PC-3 (cell line): ENCODE results near the gene EFNA5. TPM values are rescaled to one million over a fixed set of nuclear protein-coding genes. Genes with fewer than 3 reads are reported as not detected.
A peak's percentile ranks its signal among the peaks of the same experiment; 100 is the strongest.

Source experiments
- ATAC-seq: fragments of 200-7000 bp; cut with Tn5 transposase; 2 replicates; pipeline ENCODE4 v1.9.1; 2020; ENCODE audit warnings: mild to moderate bottlenecking, moderate library complexity
- BruUV-seq: library from RNA; stranded (reverse); fragments of 400-500 nt; replicated peaks from 2 replicates; lab custom pipeline; 2021; lab: Mats Ljungman, UMichigan
- CTCF ChIA-PET: fragments of 300-600 bp; sonication (Branson Sonifier 250); formaldehyde crosslinking; loops from one replicate; lab custom pipeline; 2022; ENCODE audit warnings: antibody characterized with exemption; lab: Charles Lee
- POLR2A ChIA-PET: fragments of 300-600 bp; sonication (Branson Sonifier 250); formaldehyde crosslinking; loops from one replicate; lab custom pipeline; 2022; ENCODE audit warnings: antibody characterized with exemption; ENCODE audit not compliant: unreplicated experiment; lab: Charles Lee
- DNase-seq: peaks from one replicate; pipeline ENCODE4 v3.0.0-alpha.2; 2015
- H2AFZ ChIP-seq: fragments of 300-600 bp; sonication (generic); 2 replicates; pipeline ENCODE4 v1.6.0; 2016; ENCODE audit warnings: antibody characterized with exemption, low read length
- H3F3A ChIP-seq: fragments of 300-600 bp; sonication (generic); one replicate; pipeline ENCODE4 v1.6.0; 2017; ENCODE audit warnings: antibody characterized with exemption, low read length, control low read depth, mild to moderate bottlenecking; ENCODE audit not compliant: unreplicated experiment
- H3K27ac ChIP-seq: fragments of 300-600 bp; sonication (generic); 2 replicates; pipeline ENCODE4 v1.5.1; 2016; ENCODE audit warnings: mild to moderate bottlenecking, low read length
- H3K27me3 ChIP-seq: fragments of 300-600 bp; sonication (generic); 2 replicates; pipeline ENCODE4 v1.6.1; 2016; ENCODE audit warnings: low read length, mixed read lengths
- H3K36me3 ChIP-seq: fragments of 300-600 bp; sonication (generic); 2 replicates; pipeline ENCODE4 v1.6.1; 2016; ENCODE audit warnings: low read depth, mixed run types, low read length, mixed read lengths
- H3K4me1 ChIP-seq: fragments of 300-600 bp; sonication (generic); 2 replicates; pipeline ENCODE4 v1.5.1; 2016; ENCODE audit warnings: low read length; ENCODE audit not compliant: insufficient read depth
- H3K4me2 ChIP-seq: fragments of 300-600 bp; sonication (generic); 2 replicates; pipeline ENCODE4 v1.6.0; 2016; ENCODE audit warnings: low read length
- H3K4me3 ChIP-seq: fragments of 300-600 bp; sonication (generic); 2 replicates; pipeline ENCODE4 v1.5.1; 2016; ENCODE audit warnings: mild to moderate bottlenecking, low read length, mixed read lengths
- H3K79me2 ChIP-seq: fragments of 300-600 bp; sonication (generic); 2 replicates; pipeline ENCODE4 v1.6.1; 2017; ENCODE audit warnings: low read length, mixed read lengths
- H3K9ac ChIP-seq: fragments of 300-600 bp; sonication (generic); 2 replicates; pipeline ENCODE4 v1.6.0; 2016; ENCODE audit warnings: mild to moderate bottlenecking, low read length
- H3K9me2 ChIP-seq: fragments of 300-600 bp; sonication (generic); replicated peaks from 2 replicates; pipeline ENCODE4 v1.6.1; 2016; ENCODE audit warnings: mixed run types, low read length, mixed read lengths
- H3K9me3 ChIP-seq: fragments of 300-600 bp; sonication (generic); 2 replicates; pipeline ENCODE4 v1.6.1; 2016; ENCODE audit warnings: low read length, mixed read lengths
- H4K20me1 ChIP-seq: fragments of 300-600 bp; sonication (generic); 2 replicates; pipeline ENCODE4 v1.6.1; 2016; ENCODE audit warnings: low read length, mixed read lengths
- CTCF ChIP-seq: fragments of 300-600 bp; sonication (generic); conservative IDR thresholded peaks from 2 replicates; pipeline ENCODE4 v1.5.1; 2017; ENCODE audit warnings: antibody characterized with exemption, low read depth, mild to moderate bottlenecking, low read length
- EZH2 ChIP-seq: fragments of 300-600 bp; sonication (generic); IDR thresholded peaks from one replicate; pipeline ENCODE4 v1.6.1; 2017; ENCODE audit warnings: antibody characterized with exemption, mild to moderate bottlenecking, low read length; ENCODE audit not compliant: unreplicated experiment
- EZH2phosphoT487 ChIP-seq: fragments of 300-600 bp; sonication (generic); IDR thresholded peaks from 2 replicates; pipeline ENCODE4 v1.6.1; 2018; ENCODE audit warnings: mild to moderate bottlenecking, antibody characterized with exemption, low read length, borderline replicate concordance
- intact Hi-C: fragments of 100-400 bp; cut with micrococcal nuclease; formaldehyde crosslinking; loops from 2 replicates; pipeline ENCODE4 v1.9.0; 2023
- total RNA-seq: library from RNA; depleted of rRNA; stranded (reverse); fragments of >200 nt; gene quantifications from 2 replicates; pipeline ENCODE4 v1.2.3, GENCODE V29; 2014

The EFNA5 gene
- total RNA-seq, 1 experiment from 2014 or later = 5.4 TPM

GRCh38 chr5:107615299-107615817 lies 55.4 kb downstream of the EFNA5 start:
- POLR2A ChIA-PET = no interaction called here
- Histone ChIP-seq H2AFZ (no peak overlapping the region), H3K79me2 (peaks cover 26% of the 10 kb centered on the region; the same call in 1 of the 2 replicates), H3K9me3 (no peaks in the 10 kb centered on the region), H3K9ac (no peak overlapping the region), H3K4me2 (peak overlapping the region; percentile 2; the same call in 1 of the 2 replicates), H3K9me2 (no peaks in the 10 kb centered on the region), H3K4me3 (no peak overlapping the region), H3F3A (no peaks in the 10 kb centered on the region), H4K20me1 (no peaks in the 10 kb centered on the region), H3K27me3 (no peaks in the 10 kb centered on the region), H3K36me3 (no peaks in the 10 kb centered on the region), H3K27ac (no peak overlapping the region), H3K4me1 (peaks cover 7% of the 10 kb centered on the region; the same call in 1 of the 2 replicates)
- TF ChIP-seq CTCF (no peak), EZH2 (no peak), EZH2phosphoT487 (no peak)
- CTCF ChIA-PET = no interaction called here
- peak; percentile 37; the same call in 1 of the 2 replicates for ATAC-seq
- peak; percentile 36 for DNase-seq
- no TSS peak for BruUV-seq
- intact Hi-C loops = no loop called here

- H3K4me1 ChIP-seq = peaks cover 7% of the 10 kb centered on the region; the same call in 1 of the 2 replicates
- H3K27ac ChIP-seq = no peak overlapping the region
- no peak overlapping the region for H3K9ac ChIP-seq
- H2AFZ ChIP-seq = no peak overlapping the region
- H3F3A ChIP-seq = no peaks in the 10 kb centered on the region
- H3K9me3 ChIP-seq = no peaks in the 10 kb centered on the region
- intact Hi-C loops = no loop called here
- H3K79me2 ChIP-seq = peaks cover 25% of the 10 kb centered on the region; the same call in 1 of the 2 replicates
- BruUV-seq = no TSS peak
- no peaks in the 10 kb centered on the region for H3K36me3 ChIP-seq
- no peak overlapping the region for H3K4me3 ChIP-seq
- ChIA-PET POLR2A (no interaction called here), CTCF (no interaction called here)
- TF ChIP-seq EZH2 = no peak
- TF ChIP-seq CTCF = no peak
- no peak for TF ChIP-seq EZH2phosphoT487
- ATAC-seq = no peak
- H3K27me3 ChIP-seq = no peaks in the 10 kb centered on the region
- no peaks in the 10 kb centered on the region for H3K9me2 ChIP-seq
- no peak overlapping the region for H3K4me2 ChIP-seq
- DNase-seq = no peak
- H4K20me1 ChIP-seq = no peaks in the 10 kb centered on the region
Measured at GRCh38 chr5:107612541-107612940, 58.2 kb downstream of the EFNA5 start.

GRCh38 chr5:107610798-107611197 lies 59.9 kb downstream of the EFNA5 start:
- intact Hi-C loops = loop anchor here (1.0 kb wide), 1 partner anchor 24 kb away; no protein-coding TSS in a partner anchor
- H3K9ac ChIP-seq = no peak overlapping the region
- BruUV-seq = no TSS peak
- H3K4me2 ChIP-seq = no peak overlapping the region
- no peaks in the 10 kb centered on the region for H3K9me2 ChIP-seq
- H3K36me3 ChIP-seq = no peaks in the 10 kb centered on the region
- peaks cover 34% of the 10 kb centered on the region for H3K79me2 ChIP-seq
- no peaks in the 10 kb centered on the region for H3K9me3 ChIP-seq
- no peak for DNase-seq
- no peaks in the 10 kb centered on the region for H4K20me1 ChIP-seq
- no peak for ATAC-seq
- H2AFZ ChIP-seq = no peak overlapping the region
- H3K27me3 ChIP-seq = no peaks in the 10 kb centered on the region
- TF ChIP-seq EZH2 (no peak), EZH2phosphoT487 (no peak), CTCF (no peak)
- H3K27ac ChIP-seq = no peak overlapping the region
- H3K4me3 ChIP-seq = no peak overlapping the region
- POLR2A ChIA-PET = no interaction called here
- CTCF ChIA-PET = no interaction called here
- peaks cover 7% of the 10 kb centered on the region; the same call in 1 of the 2 replicates for H3K4me1 ChIP-seq
- no peaks in the 10 kb centered on the region for H3F3A ChIP-seq
